ENCODE results near the gene SECISBP2. TPM values are rescaled to one million over a fixed set of nuclear protein-coding genes. Genes with fewer than 3 reads are reported as not detected.

SECISBP2 gene
- total and polyA plus RNA-seq, 9 donors = 31.2 to 87.6 (median 51.1) TPM

GRCh38 chr9:89360465-89360864, 42.2 kb downstream of the SECISBP2 start:
- peak in 1 of 5 donors; percentile 6 for DNase-seq
- H3K36me3 ChIP-seq = no peaks in the 10 kb centered on the region
- intact Hi-C loops (cut with DNase I) = no loop called here
- H3K4me3 ChIP-seq = no peak overlapping the region
- no peaks in the 10 kb centered on the region for H3K9me3 ChIP-seq
- H3K27me3 ChIP-seq = no peaks in the 10 kb centered on the region
- 56 to 66% (median 62%) methylated on average over 3 of the region's 3 CpGs for WGBS, 3 donors
- H3K4me1 ChIP-seq (ENCODE audit: insufficient read depth) = no peaks in the 10 kb centered on the region
- TF ChIP-seq CTCF (IDR thresholded peaks at IDR 0.05) (no peak), EP300 (IDR thresholded peaks at IDR 0.05) (no peak), POLR2A (IDR thresholded peaks at IDR 0.05) (no peak)
- no peak overlapping the region for H3K27ac ChIP-seq

DNA sequence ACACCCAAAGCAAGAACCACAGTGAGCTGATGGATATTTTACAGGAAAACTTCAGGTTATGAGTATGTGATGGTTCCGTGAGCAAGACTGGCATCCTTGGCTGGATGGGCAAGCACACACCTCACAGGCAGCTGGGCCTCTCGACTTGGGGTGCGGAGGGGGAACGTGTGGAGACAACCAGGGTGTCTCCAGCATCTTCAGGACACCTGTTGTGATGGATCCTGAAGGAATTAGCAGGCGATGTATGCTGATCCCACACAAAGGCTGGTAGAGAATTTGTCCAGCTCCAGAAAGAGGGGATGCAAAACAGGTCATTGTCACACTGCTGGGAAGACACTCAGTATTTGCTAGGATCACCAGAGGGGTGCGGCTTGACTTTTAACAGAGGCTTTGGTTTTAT, 42.7 kb downstream of the SECISBP2 start:
- 87 to 93% (median 92%) methylated on average over 6 of the region's 6 CpGs for WGBS, 3 donors
- TF ChIP-seq CTCF (IDR thresholded peaks at IDR 0.05) (no peak), EP300 (IDR thresholded peaks at IDR 0.05) (no peak), POLR2A (IDR thresholded peaks at IDR 0.05) (no peak)
- H3K27ac ChIP-seq = no peak overlapping the region
- H3K27me3 ChIP-seq = no peaks in the 10 kb centered on the region
- H3K9me3 ChIP-seq = no peaks in the 10 kb centered on the region
- no peaks in the 10 kb centered on the region for H3K4me1 ChIP-seq (ENCODE audit: insufficient read depth)
- intact Hi-C loops (cut with DNase I) = no loop called here
- H3K36me3 ChIP-seq = no peaks in the 10 kb centered on the region
- no peak overlapping the region for H3K4me3 ChIP-seq
- DNase-seq = peak in 2 of 5 donors; percentile 12 to 15

- no peaks in the 10 kb centered on the region for H3K36me3 ChIP-seq
- H3K27me3 ChIP-seq = no peaks in the 10 kb centered on the region
- intact Hi-C loops (cut with DNase I) = no loop called here
- no peak overlapping the region for H3K4me3 ChIP-seq
- H3K27ac ChIP-seq = no peak overlapping the region
- TF ChIP-seq POLR2A (IDR thresholded peaks at IDR 0.05) (no peak), CTCF (IDR thresholded peaks at IDR 0.05) (no peak), EP300 (IDR thresholded peaks at IDR 0.05) (no peak)
- no peaks in the 10 kb centered on the region for H3K4me1 ChIP-seq (ENCODE audit: insufficient read depth)
- H3K9me3 ChIP-seq = no peaks in the 10 kb centered on the region
- WGBS, 3 donors = 84 to 86% (median 86%) methylated on average over 8 to 9 of the region's 9 CpGs
- DNase-seq = peak in 2 of 5 donors; percentile 12 to 16
Observed at GRCh38 chr9:89361816-89362646, 43.7 kb downstream of the SECISBP2 start.

- Histone ChIP-seq H3K4me1 (ENCODE audit: insufficient read depth) (no peaks in the 10 kb centered on the region), H3K27ac (no peak overlapping the region), H3K9me3 (no peaks in the 10 kb centered on the region), H3K27me3 (no peaks in the 10 kb centered on the region), H3K4me3 (no peak overlapping the region), H3K36me3 (no peaks in the 10 kb centered on the region)
- WGBS, 3 donors = 79 to 87% (median 87%) methylated on average over 7 to 10 of the region's 10 CpGs
- TF ChIP-seq POLR2A (IDR thresholded peaks at IDR 0.05) (no peak), EP300 (IDR thresholded peaks at IDR 0.05) (no peak), CTCF (IDR thresholded peaks at IDR 0.05) (no peak)
- intact Hi-C loops (cut with DNase I) = no loop called here
- DNase-seq = peak in 3 of 5 donors; percentile 7 to 15 (median 14)
Observed at GRCh38 chr9:89362647-89363310, 44.5 kb downstream of the SECISBP2 start.

Data from ovary (tissue), 9 donors.